HG03095 (cell line): ENCODE measurements around the gene MRPL34.
A peak's percentile ranks its signal among the peaks of the same experiment; 100 is the strongest.

Experiments
- ATAC-seq: cut with Tn5 transposase; IDR thresholded peaks from one replicate; pipeline ENCODE4 v1.9.1; 2021; ENCODE audit warnings: moderate library complexity; ENCODE audit not compliant: unreplicated experiment

MRPL34 gene

GRCh38 chr19:17327654-17328516 is 22.2 kb downstream of the MRPL34 start:
- no peak for ATAC-seq

GRCh38 chr19:17328517-17329365 is 23.1 kb downstream of the MRPL34 start:
- no peak for ATAC-seq

GRCh38 chr19:17329366-17330261 is 23.9 kb downstream of the MRPL34 start:
- no peak for ATAC-seq

GRCh38 chr19:17330262-17331044 is 24.8 kb downstream of the MRPL34 start:
- no peak for ATAC-seq

GRCh38 chr19:17331045-17331558 is 25.4 kb downstream of the MRPL34 start:
- ATAC-seq = no peak

- no peak for ATAC-seq
These were observed 26.6 kb downstream of the MRPL34 start for GRCh38 chr19:17332360-17332676.

- ATAC-seq = no peak
These were observed 27.3 kb downstream of the MRPL34 start for GRCh38 chr19:17332677-17333581.

- ATAC-seq = no peak
These were observed 28.1 kb downstream of the MRPL34 start for GRCh38 chr19:17333611-17334413.

GRCh38 chr19:17334414-17335409 is 29.0 kb downstream of the MRPL34 start, which contains the start of gene ANO8:
ANO8 (minus strand) TSS chr19:17334855; CDS start chr19:17334670, 185 bp downstream.
- peak; percentile 26 for ATAC-seq

- ATAC-seq = no peak
These were observed 29.9 kb downstream of the MRPL34 start for GRCh38 chr19:17335575-17335974.

GRCh38 chr19:17336872-17337674 is 31.4 kb downstream of the MRPL34 start, which contains the start of gene GTPBP3:
GTPBP3 (plus strand) TSS chr19:17337553; CDS start chr19:17337612, 59 bp downstream.
- ATAC-seq = peak; percentile 53

- ATAC-seq = no peak
These were observed 32.2 kb downstream of the MRPL34 start for GRCh38 chr19:17337675-17338432.

- no peak for ATAC-seq
These were observed 32.9 kb downstream of the MRPL34 start for GRCh38 chr19:17338433-17339078.

GRCh38 chr19:17339088-17339741 is 33.5 kb downstream of the MRPL34 start:
- ATAC-seq = no peak
